Liver (tissue), 3 donors: ENCODE results near the gene LHFPL6.

Source experiments
- CTCF ChIP-seq: fragments of 150-350 bp; IDR thresholded peaks from 2 replicates; pipeline ENCODE4 v1.5.1; 2017; ENCODE audit warnings: improper control_type of control experiment, low read depth, low read length; ENCODE audit not compliant: missing input control
- EGR1 ChIP-seq, 2 donors: IDR thresholded peaks; 2 replicates each; pipeline ENCODE4 v1.6.1; 2016 to 2018; ENCODE audit warnings: antibody characterized with exemption in 2 of 2, low read depth in 2 of 2
- GABPA ChIP-seq, 2 donors: IDR thresholded peaks in 1 of 2; conservative IDR thresholded peaks in 1 of 2; 2 replicates each; pipeline ENCODE4 v1.6.1; 2016; ENCODE audit warnings: antibody characterized with exemption in 2 of 2, mild to moderate bottlenecking in 1 of 2, moderate library complexity in 1 of 2
- RAD21 ChIP-seq, 2 donors: IDR thresholded peaks; 2 replicates each; pipeline ENCODE4 v1.6.1; 2016; ENCODE audit warnings: antibody characterized with exemption in 2 of 2, mild to moderate bottlenecking in 2 of 2
- YY1 ChIP-seq: IDR thresholded peaks from 2 replicates; pipeline ENCODE4 v1.6.1; 2016; ENCODE audit warnings: antibody characterized with exemption, mild to moderate bottlenecking
- ZBTB33 ChIP-seq: IDR thresholded peaks from 2 replicates; pipeline ENCODE4 v1.6.1; 2016; ENCODE audit warnings: antibody characterized with exemption
- TF ChIP-seq, protein P1 (sequence below): IDR thresholded peaks from 2 replicates; pipeline ENCODE4 v1.6.1; 2016; ENCODE audit warnings: antibody characterized with exemption
- TF ChIP-seq, protein P2 (sequence below): IDR thresholded peaks from 2 replicates; pipeline ENCODE4 v1.6.1; 2016; ENCODE audit warnings: antibody characterized with exemption, mild to moderate bottlenecking
- TF ChIP-seq, protein P3 (sequence below): IDR thresholded peaks from 2 replicates; pipeline ENCODE4 v1.6.1; 2016; ENCODE audit warnings: antibody characterized with exemption
- donor health status: healthy.
- donor health status: healthy.

DNA sequence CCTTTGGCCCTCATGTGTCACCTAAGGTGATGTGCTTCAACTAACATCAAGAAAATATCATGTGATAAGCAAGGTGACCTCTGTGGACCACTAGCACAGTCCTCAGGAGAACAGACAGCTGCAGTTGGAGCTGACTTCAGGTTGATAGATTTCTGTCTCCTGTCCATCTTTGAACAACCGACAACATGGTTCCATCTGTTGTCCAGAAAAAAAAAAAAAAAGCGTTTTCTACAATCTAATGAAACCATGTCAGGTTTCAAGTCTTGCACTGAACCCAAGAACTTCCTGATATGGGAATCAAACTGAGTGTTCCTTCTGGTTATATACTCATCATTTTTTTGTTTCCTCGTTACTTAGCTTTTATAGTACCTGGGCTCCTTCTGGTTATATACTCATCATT lies 75.7 kb downstream of the LHFPL6 start:
- TF ChIP-seq RAD21 (IDR thresholded peaks at IDR 0.05), result no peak
- no peak for TF ChIP-seq CTCF
- TF ChIP-seq GABPA (IDR thresholded peaks at IDR 0.05 in 1 of 2, conservative IDR thresholded peaks at IDR 0.05 in 1 of 2), result no peak
- TF ChIP-seq YY1, result no peak
- TF ChIP-seq, protein P1, sequence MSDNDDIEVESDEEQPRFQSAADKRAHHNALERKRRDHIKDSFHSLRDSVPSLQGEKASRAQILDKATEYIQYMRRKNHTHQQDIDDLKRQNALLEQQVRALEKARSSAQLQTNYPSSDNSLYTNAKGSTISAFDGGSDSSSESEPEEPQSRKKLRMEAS, result no peak
- TF ChIP-seq, protein P2, sequence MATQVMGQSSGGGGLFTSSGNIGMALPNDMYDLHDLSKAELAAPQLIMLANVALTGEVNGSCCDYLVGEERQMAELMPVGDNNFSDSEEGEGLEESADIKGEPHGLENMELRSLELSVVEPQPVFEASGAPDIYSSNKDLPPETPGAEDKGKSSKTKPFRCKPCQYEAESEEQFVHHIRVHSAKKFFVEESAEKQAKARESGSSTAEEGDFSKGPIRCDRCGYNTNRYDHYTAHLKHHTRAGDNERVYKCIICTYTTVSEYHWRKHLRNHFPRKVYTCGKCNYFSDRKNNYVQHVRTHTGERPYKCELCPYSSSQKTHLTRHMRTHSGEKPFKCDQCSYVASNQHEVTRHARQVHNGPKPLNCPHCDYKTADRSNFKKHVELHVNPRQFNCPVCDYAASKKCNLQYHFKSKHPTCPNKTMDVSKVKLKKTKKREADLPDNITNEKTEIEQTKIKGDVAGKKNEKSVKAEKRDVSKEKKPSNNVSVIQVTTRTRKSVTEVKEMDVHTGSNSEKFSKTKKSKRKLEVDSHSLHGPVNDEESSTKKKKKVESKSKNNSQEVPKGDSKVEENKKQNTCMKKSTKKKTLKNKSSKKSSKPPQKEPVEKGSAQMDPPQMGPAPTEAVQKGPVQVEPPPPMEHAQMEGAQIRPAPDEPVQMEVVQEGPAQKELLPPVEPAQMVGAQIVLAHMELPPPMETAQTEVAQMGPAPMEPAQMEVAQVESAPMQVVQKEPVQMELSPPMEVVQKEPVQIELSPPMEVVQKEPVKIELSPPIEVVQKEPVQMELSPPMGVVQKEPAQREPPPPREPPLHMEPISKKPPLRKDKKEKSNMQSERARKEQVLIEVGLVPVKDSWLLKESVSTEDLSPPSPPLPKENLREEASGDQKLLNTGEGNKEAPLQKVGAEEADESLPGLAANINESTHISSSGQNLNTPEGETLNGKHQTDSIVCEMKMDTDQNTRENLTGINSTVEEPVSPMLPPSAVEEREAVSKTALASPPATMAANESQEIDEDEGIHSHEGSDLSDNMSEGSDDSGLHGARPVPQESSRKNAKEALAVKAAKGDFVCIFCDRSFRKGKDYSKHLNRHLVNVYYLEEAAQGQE, result no peak
- no peak for TF ChIP-seq ZBTB33
- TF ChIP-seq, protein P3, sequence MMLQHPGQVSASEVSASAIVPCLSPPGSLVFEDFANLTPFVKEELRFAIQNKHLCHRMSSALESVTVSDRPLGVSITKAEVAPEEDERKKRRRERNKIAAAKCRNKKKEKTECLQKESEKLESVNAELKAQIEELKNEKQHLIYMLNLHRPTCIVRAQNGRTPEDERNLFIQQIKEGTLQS, result no peak
- no peak for TF ChIP-seq EGR1 (IDR thresholded peaks at IDR 0.05; ENCODE audit: low read depth in 2 of 2)
